T-cell (primary cell): ENCODE measurements around the gene LRIG2. TPM values are rescaled to one million over a fixed set of nuclear protein-coding genes. Genes with fewer than 3 reads are reported as not detected.

Source experiments
- ATAC-seq, 4 experiments: fragments of 200-7000 bp in 3 of 4; fragments of 150-1000 bp in 1 of 4; cut with Tn5 transposase; replicated peaks in 1 of 4; 1 replicate in 3 of 4; 2 replicates in 1 of 4; pipeline ENCODE4 v1.10.0; 2021; ENCODE audit warnings: moderate library complexity in 3 of 4, mild to moderate bottlenecking in 2 of 4, moderate number of reproducible peaks in 1 of 4
- CTCF ChIA-PET, 2 donors: fragments of 300-600 bp; sonication (Branson Sonifier 250); formaldehyde crosslinking; loops; one replicate each; lab custom pipeline; 2022; ENCODE audit warnings: antibody characterized with exemption in 2 of 2; lab: Charles Lee
- POLR2A ChIA-PET, 2 donors: fragments of 300-600 bp; sonication (Branson Sonifier 250); formaldehyde crosslinking; loops; one replicate each; lab custom pipeline; 2022; ENCODE audit warnings: antibody characterized with exemption in 2 of 2; lab: Charles Lee
- DNase-seq, 35 experiments: peaks; one replicate each; pipeline versions ENCODE4 v3.0.0 to v3.0.0-alpha.2; 2013 to 2023
- H3K27ac ChIP-seq: one replicate; pipeline ENCODE4 v1.5.1; 2013; ENCODE audit warnings: low read length
- H3K27me3 ChIP-seq, 2 experiments: replicated peaks in 1 of 2; 1 replicate in 1 of 2; 2 replicates in 1 of 2; pipeline versions ENCODE4 v1.6.1 to v1.7.0; 2013; ENCODE audit warnings: low read length in 1 of 2, mixed read lengths in 1 of 2; ENCODE audit not compliant: control insufficient read depth in 2 of 2, insufficient read depth in 2 of 2; ENCODE audit errors: extremely low read depth in 1 of 2
- H3K36me3 ChIP-seq, 2 donors: 1 replicate in 1 of 2; 2 replicates in 1 of 2; pipeline versions ENCODE4 v1.6.1 to v1.7.0; 2013; ENCODE audit warnings: low read length in 1 of 2; ENCODE audit not compliant: control insufficient read depth in 2 of 2, insufficient read depth in 1 of 2; ENCODE audit errors: extremely low read depth in 1 of 2
- H3K4me1 ChIP-seq, 2 experiments: 1 replicate in 1 of 2; 2 replicates in 1 of 2; pipeline versions ENCODE4 v1.6.1 to v1.7.0; 2013; ENCODE audit warnings: low read length in 2 of 2, mixed read lengths in 1 of 2; ENCODE audit not compliant: insufficient read depth in 2 of 2, control insufficient read depth in 1 of 2; ENCODE audit errors: extremely low read depth in 1 of 2
- H3K4me3 ChIP-seq, 2 donors: 1 replicate in 1 of 2; 2 replicates in 1 of 2; pipeline versions ENCODE4 v1.5.1 to v1.7.0; 2013; ENCODE audit warnings: mild to moderate bottlenecking in 2 of 2, low read length in 1 of 2, moderate library complexity in 1 of 2; ENCODE audit not compliant: control insufficient read depth in 1 of 2; ENCODE audit errors: extremely low read depth in 1 of 2
- H3K9me3 ChIP-seq: 2 replicates; pipeline ENCODE4 v1.7.0; 2013
- H3K27ac Mint-ChIP-seq, 2 donors: one replicate each; pipeline ENCODE4 v1.8.0; 2020 to 2021; ENCODE audit warnings: mild to moderate bottlenecking in 2 of 2, mixed read lengths in 2 of 2
- H3K27me3 Mint-ChIP-seq, 2 donors: one replicate each; pipeline ENCODE4 v1.8.0; 2021 to 2022; ENCODE audit warnings: mixed read lengths in 2 of 2
- H3K36me3 Mint-ChIP-seq: one replicate; pipeline ENCODE4 v1.8.0; 2021; ENCODE audit warnings: mixed read lengths
- H3K4me1 Mint-ChIP-seq, 3 donors: one replicate each; pipeline ENCODE4 v1.8.0; 2020 to 2022; ENCODE audit warnings: mixed read lengths in 3 of 3, mild to moderate bottlenecking in 1 of 3
- H3K4me3 Mint-ChIP-seq, 3 donors: one replicate each; pipeline ENCODE4 v1.8.0; 2020 to 2022; ENCODE audit warnings: mild to moderate bottlenecking in 3 of 3, mixed read lengths in 3 of 3, moderate library complexity in 3 of 3
- H3K9me3 Mint-ChIP-seq, 3 donors: one replicate each; pipeline ENCODE4 v1.8.0; 2020 to 2022; ENCODE audit warnings: mixed read lengths in 3 of 3
- WGBS: methylation state at CpG from one replicate; pipeline ENCODE4 v1.1.5; 2013; ENCODE audit warnings: missing lambda C conversion rate; ENCODE audit not compliant: insufficient coverage; 5-methylcytosine and 5-hydroxymethylcytosine counted together
- total RNA-seq, 35 experiments: library from RNA in 6 of 35; stranded (reverse) in 6 of 35; fragments of 120-200 nt in 1 of 35; gene quantifications; one replicate each; pipeline versions ENCODE4 v1.2.1 to v1.2.4 and lab custom pipeline; 2013 to 2026

LRIG2 gene
- total RNA-seq, 5 donors from 2014 or later (not counting 1 experiment from before 2014, with no cell fraction given): 19.5 to 25.4 (median 20.4) TPM

- Histone ChIP-seq H3K9me3 (no peaks in the 10 kb centered on the region), H3K4me1 (no peaks in the 10 kb centered on the region), H3K36me3 (peaks cover 13 to 36% of the 10 kb centered on the region in 2 donors), H3K27me3 (no peaks in the 10 kb centered on the region), H3K4me3 (no peak overlapping the region), H3K27ac (no peak overlapping the region)
- H3K27me3 Mint-ChIP-seq: no peaks in the 10 kb centered on the region
- peaks cover 7 to 19% (median 10%) of the 10 kb centered on the region in 3 donors for H3K4me1 Mint-ChIP-seq
- ATAC-seq (no peak), DNase-seq (no peak)
- ChIA-PET POLR2A (no interaction called here), CTCF (interaction anchor here in 1 of 2 donors (1.0 kb wide), 1 partner anchor 29 kb away, joined by 5 read pairs; no protein-coding TSS in a partner anchor)
- no peak overlapping the region for H3K4me3 Mint-ChIP-seq
- no CpG with 5 or more reads among the region's 2 CpGs for WGBS
- H3K36me3 Mint-ChIP-seq: peaks cover 41% of the 10 kb centered on the region
- H3K27ac Mint-ChIP-seq: no peak overlapping the region
- H3K9me3 Mint-ChIP-seq: no peaks in the 10 kb centered on the region
Measured at GRCh38 chr1:113128116-113128515, 55.1 kb downstream of the LRIG2 start.

GRCh38 chr1:113129529-113130185 lies 56.7 kb downstream of the LRIG2 start:
- Mint-ChIP-seq H3K4me1 (peaks cover 8 to 20% (median 8%) of the 10 kb centered on the region in 3 donors), H3K36me3 (peaks cover 30% of the 10 kb centered on the region), H3K4me3 (no peak overlapping the region), H3K27me3 (no peaks in the 10 kb centered on the region), H3K27ac (no peak overlapping the region), H3K9me3 (no peaks in the 10 kb centered on the region)
- Histone ChIP-seq H3K4me3 (no peak overlapping the region), H3K36me3 (peaks cover 8 to 24% of the 10 kb centered on the region in 2 donors), H3K9me3 (no peaks in the 10 kb centered on the region), H3K27me3 (no peaks in the 10 kb centered on the region), H3K27ac (no peak overlapping the region), H3K4me1 (no peaks in the 10 kb centered on the region)
- ChIA-PET POLR2A (no interaction called here), CTCF (no interaction called here)
- DNase-seq (no peak), ATAC-seq (no peak)
- WGBS: 100% methylated on average over 2 of the region's 6 CpGs

DNA sequence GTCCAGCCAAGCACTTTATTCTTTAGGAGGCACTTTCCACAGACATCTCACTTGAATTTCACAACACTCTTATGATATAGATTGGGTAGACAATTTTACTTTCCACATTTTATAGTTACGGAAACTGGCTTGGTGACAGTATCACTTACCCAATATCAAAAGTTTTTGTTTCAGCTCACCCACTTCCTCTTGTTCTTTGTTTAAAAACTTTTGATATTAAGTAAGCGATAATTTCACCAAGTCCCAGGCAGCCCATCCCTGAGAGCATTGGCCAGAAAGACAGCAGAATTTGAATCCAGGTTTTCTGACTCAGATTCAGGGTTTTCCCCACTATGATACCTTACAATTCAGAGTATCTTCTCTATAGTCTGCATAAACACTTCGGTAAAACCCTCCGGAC lies 60.0 kb downstream of the LRIG2 start:
- ChIA-PET CTCF (interaction anchor here in 1 of 2 donors (0.9 kb wide), 1 partner anchor 9 kb away, joined by 3 read pairs; no protein-coding TSS in a partner anchor), POLR2A (no interaction called here)
- Histone ChIP-seq H3K4me1 (no peaks in the 10 kb centered on the region), H3K4me3 (no peak overlapping the region), H3K9me3 (no peaks in the 10 kb centered on the region), H3K27ac (no peak overlapping the region), H3K27me3 (no peaks in the 10 kb centered on the region), H3K36me3 (no peaks in the 10 kb centered on the region)
- DNase-seq: no peak
- ATAC-seq: no peak
- H3K9me3 Mint-ChIP-seq: no peaks in the 10 kb centered on the region
- H3K27me3 Mint-ChIP-seq: no peaks in the 10 kb centered on the region
- 20% methylated on average over 1 of the region's 4 CpGs for WGBS
- H3K36me3 Mint-ChIP-seq: peaks cover 13% of the 10 kb centered on the region
- peaks cover 8 to 14% (median 8%) of the 10 kb centered on the region in 3 donors for H3K4me1 Mint-ChIP-seq
- no peak overlapping the region for H3K27ac Mint-ChIP-seq
- H3K4me3 Mint-ChIP-seq: no peak overlapping the region

DNA sequence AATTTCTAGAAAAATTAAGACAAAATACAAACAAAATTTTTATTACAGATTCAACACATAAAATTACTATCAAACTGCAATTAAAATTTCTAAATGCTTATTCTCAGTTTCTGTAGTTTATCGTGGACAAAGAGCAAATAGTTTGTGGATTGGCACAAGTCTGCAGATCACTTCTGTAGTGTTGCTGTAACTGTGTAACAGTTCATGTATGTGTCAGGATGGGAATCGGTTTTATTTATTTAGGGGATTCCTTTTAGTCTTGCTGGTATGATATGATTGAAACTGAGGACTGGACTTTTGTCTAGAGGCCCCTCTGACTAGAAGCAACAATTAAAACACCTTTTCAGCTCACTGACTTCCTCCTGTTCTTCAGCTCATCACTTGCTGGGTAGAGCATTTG lies 60.8 kb downstream of the LRIG2 start:
- no peak overlapping the region for H3K27ac ChIP-seq
- H3K36me3 Mint-ChIP-seq: peaks cover 10% of the 10 kb centered on the region
- peaks cover 6 to 14% (median 8%) of the 10 kb centered on the region in 3 donors for H3K4me1 Mint-ChIP-seq
- no peak for DNase-seq
- H3K36me3 ChIP-seq: no peaks in the 10 kb centered on the region
- no peaks in the 10 kb centered on the region for H3K9me3 Mint-ChIP-seq
- ChIA-PET CTCF (no interaction called here), POLR2A (no interaction called here)
- H3K4me1 ChIP-seq: no peaks in the 10 kb centered on the region
- no peaks in the 10 kb centered on the region for H3K9me3 ChIP-seq
- no peaks in the 10 kb centered on the region for H3K27me3 Mint-ChIP-seq
- no peak for ATAC-seq
- H3K27me3 ChIP-seq: no peaks in the 10 kb centered on the region
- no CpG with 5 or more reads among the region's 2 CpGs for WGBS
- no peak overlapping the region for H3K27ac Mint-ChIP-seq
- no peak overlapping the region for H3K4me3 Mint-ChIP-seq
- H3K4me3 ChIP-seq: no peak overlapping the region

GRCh38 chr1:113135460-113135859 lies 62.5 kb downstream of the LRIG2 start:
- Histone ChIP-seq H3K4me3 (no peak overlapping the region), H3K36me3 (no peaks in the 10 kb centered on the region), H3K9me3 (no peaks in the 10 kb centered on the region), H3K4me1 (no peaks in the 10 kb centered on the region), H3K27ac (no peak overlapping the region), H3K27me3 (no peaks in the 10 kb centered on the region)
- ATAC-seq (no peak), DNase-seq (no peak)
- Mint-ChIP-seq H3K9me3 (no peaks in the 10 kb centered on the region), H3K4me3 (no peak overlapping the region), H3K27me3 (no peaks in the 10 kb centered on the region), H3K4me1 (peaks cover 6 to 14% (median 8%) of the 10 kb centered on the region in 3 donors), H3K36me3 (peaks cover 5% of the 10 kb centered on the region), H3K27ac (no peak overlapping the region)
- WGBS: no CpG with 5 or more reads among the region's 1 CpG
- CTCF ChIA-PET: interaction anchor here in 1 of 2 donors (1.6 kb wide), 1 partner anchor 545 kb away, joined by 4 read pairs; no protein-coding TSS in a partner anchor
- POLR2A ChIA-PET: interaction anchor here in 1 of 2 donors (0.5 kb wide), 1 partner anchor 722 kb away, joined by 4 read pairs; no protein-coding TSS in a partner anchor

GRCh38 chr1:113136476-113136875 lies 63.5 kb downstream of the LRIG2 start:
- peaks cover 4% of the 10 kb centered on the region in 2 experiments for H3K4me1 ChIP-seq
- H3K27me3 ChIP-seq: no peaks in the 10 kb centered on the region
- POLR2A ChIA-PET: no interaction called here
- H3K4me3 Mint-ChIP-seq: no peak overlapping the region
- no peaks in the 10 kb centered on the region for H3K9me3 Mint-ChIP-seq
- H3K27ac ChIP-seq: no peak overlapping the region
- no peaks in the 10 kb centered on the region for H3K9me3 ChIP-seq
- no peak for ATAC-seq
- H3K4me1 Mint-ChIP-seq: peaks cover 8 to 16% (median 13%) of the 10 kb centered on the region in 3 donors
- no peak overlapping the region for H3K4me3 ChIP-seq
- no peak for DNase-seq
- CTCF ChIA-PET: interaction anchor here in 1 of 2 donors (0.6 kb wide), 1 partner anchor 758 kb away, joined by 4 read pairs; no protein-coding TSS in a partner anchor
- no peak overlapping the region for H3K27ac Mint-ChIP-seq
- no peaks in the 10 kb centered on the region for H3K27me3 Mint-ChIP-seq
- H3K36me3 Mint-ChIP-seq: peaks cover 5% of the 10 kb centered on the region
- no CpG with 5 or more reads among the region's 1 CpG for WGBS
- no peaks in the 10 kb centered on the region for H3K36me3 ChIP-seq
